OCI-LY1 (cell line): ENCODE measurements around the gene ASB12.

Experiments used
- H2AFZ ChIP-seq: fragments of 200-600 bp; sonication (generic), shearing (Covaris generic); 2 replicates; pipeline ENCODE4 v1.6.0; 2014; ENCODE audit warnings: antibody characterized with exemption, mild to moderate bottlenecking, low read length
- H3F3A ChIP-seq: fragments of 200-600 bp; sonication (generic), shearing (Covaris generic); 2 replicates; pipeline ENCODE4 v1.6.0; 2014; ENCODE audit warnings: mild to moderate bottlenecking, antibody characterized with exemption, low read length, moderate library complexity; ENCODE audit not compliant: insufficient read depth
- H3K27ac ChIP-seq: fragments of 200-600 bp; sonication (generic); 2 replicates; pipeline ENCODE4 v1.5.1; 2014; ENCODE audit warnings: low read length, mixed run types, mild to moderate bottlenecking, low read depth; ENCODE audit not compliant: poor library complexity, severe bottlenecking
- H3K27me3 ChIP-seq: fragments of 200-600 bp; sonication (generic); 2 replicates; pipeline ENCODE4 v1.6.0; 2014; ENCODE audit warnings: antibody characterized with exemption, mild to moderate bottlenecking, low read length, moderate library complexity; ENCODE audit not compliant: insufficient read depth
- H3K36me3 ChIP-seq: fragments of 200-600 bp; sonication (generic); 2 replicates; pipeline ENCODE4 v1.6.1; 2014; ENCODE audit warnings: mild to moderate bottlenecking, antibody characterized with exemption, low read length, moderate library complexity, mixed read lengths; ENCODE audit not compliant: insufficient read depth
- H3K4me1 ChIP-seq: fragments of 200-600 bp; sonication (generic); 2 replicates; pipeline ENCODE4 v1.5.1; 2014; ENCODE audit warnings: mild to moderate bottlenecking, low read length, moderate library complexity; ENCODE audit not compliant: insufficient read depth, severe bottlenecking
- H3K4me2 ChIP-seq: fragments of 200-600 bp; sonication (generic), shearing (Covaris generic); 2 replicates; pipeline ENCODE4 v1.6.1; 2014; ENCODE audit warnings: low read length
- H3K4me3 ChIP-seq: fragments of 200-600 bp; sonication (generic); 2 replicates; pipeline ENCODE4 v1.5.1; 2014; ENCODE audit warnings: low read length, low read depth, mild to moderate bottlenecking, mixed read lengths; ENCODE audit not compliant: poor library complexity, severe bottlenecking
- H3K79me2 ChIP-seq: fragments of 200-600 bp; shearing (Covaris generic); 2 replicates; pipeline ENCODE4 v1.6.1; 2016; ENCODE audit warnings: mixed run types, low read length, mixed read lengths; ENCODE audit not compliant: insufficient read depth
- H3K9ac ChIP-seq: fragments of 200-600 bp; sonication (generic), shearing (Covaris generic); 2 replicates; pipeline ENCODE4 v1.6.1; 2014; ENCODE audit warnings: mild to moderate bottlenecking, low read length, mixed read lengths
- H3K9me2 ChIP-seq: fragments of 200-600 bp; sonication (generic), shearing (Covaris generic); 2 replicates; pipeline ENCODE4 v1.6.1; 2014; ENCODE audit warnings: low read depth, mild to moderate bottlenecking, low read length, mixed read lengths
- H3K9me3 ChIP-seq: fragments of 200-600 bp; shearing (Covaris generic); 2 replicates; pipeline ENCODE4 v1.6.1; 2014; ENCODE audit warnings: low read length, mixed read lengths
- H4K20me1 ChIP-seq: fragments of 200-600 bp; sonication (generic), shearing (Covaris generic); 2 replicates; pipeline ENCODE4 v1.6.0; 2016; ENCODE audit warnings: mild to moderate bottlenecking, low read length; ENCODE audit not compliant: insufficient read depth
- EZH2 ChIP-seq: fragments of 200-600 bp; sonication (generic), shearing (Covaris generic); IDR thresholded peaks from 2 replicates; pipeline ENCODE4 v1.8.0; 2017; ENCODE audit warnings: borderline replicate concordance, mixed run types, mild to moderate bottlenecking, antibody characterized with exemption, low read length, moderate library complexity, mixed read lengths
- TF ChIP-seq, protein P1 (sequence below): fragments of 200-600 bp; sonication (generic), shearing (Covaris generic); IDR thresholded peaks from 2 replicates; pipeline ENCODE4 v1.5.1; 2017; ENCODE audit warnings: mild to moderate bottlenecking, antibody characterized with exemption, low read length, moderate library complexity, mixed read lengths

The ASB12 gene

DNA sequence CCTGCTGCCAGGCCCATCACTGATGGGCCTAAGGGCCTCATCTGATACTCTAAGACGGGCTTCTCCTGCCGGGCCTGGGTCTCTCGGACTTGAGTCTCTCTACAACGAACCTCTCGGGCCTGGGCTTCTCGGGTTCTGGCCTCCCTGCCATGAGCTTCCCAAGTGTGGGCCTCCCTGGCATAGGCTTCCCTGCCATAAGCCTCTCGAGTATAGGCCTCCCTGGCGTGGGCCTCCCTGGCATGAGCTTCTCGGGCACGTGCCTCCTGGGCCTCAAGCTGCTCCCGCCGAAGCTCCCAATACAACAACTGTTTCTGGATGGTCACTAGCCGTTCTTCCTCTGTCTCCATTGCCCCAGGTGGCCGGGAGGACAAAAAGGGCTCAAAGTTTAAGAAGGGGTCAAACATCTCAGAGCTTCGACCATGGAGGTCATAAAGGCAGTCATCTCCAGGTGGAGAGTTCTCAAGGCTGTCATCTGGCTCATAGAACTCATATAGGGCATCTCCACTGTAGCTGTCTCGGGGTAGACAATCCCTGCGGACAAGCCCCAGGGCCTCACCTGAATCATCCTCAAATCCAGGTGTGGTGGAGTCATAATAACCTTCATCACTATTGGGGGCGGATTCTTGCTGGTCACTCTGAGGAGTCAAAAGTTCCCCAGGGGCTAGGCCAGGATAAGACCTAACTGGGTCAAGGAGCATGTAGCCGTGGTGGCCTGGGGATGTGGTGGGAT, 39.0 kb downstream of the ASB12 start:
- Histone ChIP-seq H3K36me3 (no peaks in the 10 kb centered on the region), H3K9me2 (no peaks in the 10 kb centered on the region), H3K4me3 (no peak overlapping the region), H3K4me1 (no peaks in the 10 kb centered on the region), H2AFZ (no peak overlapping the region), H3K27me3 (no peaks in the 10 kb centered on the region), H3K4me2 (no peak overlapping the region), H3K79me2 (no peaks in the 10 kb centered on the region), H3K27ac (no peak overlapping the region), H4K20me1 (no peaks in the 10 kb centered on the region), H3K9ac (no peak overlapping the region), H3F3A (no peaks in the 10 kb centered on the region), H3K9me3 (no peaks in the 10 kb centered on the region)
- TF ChIP-seq EZH2, result no peak
- TF ChIP-seq, protein P1, sequence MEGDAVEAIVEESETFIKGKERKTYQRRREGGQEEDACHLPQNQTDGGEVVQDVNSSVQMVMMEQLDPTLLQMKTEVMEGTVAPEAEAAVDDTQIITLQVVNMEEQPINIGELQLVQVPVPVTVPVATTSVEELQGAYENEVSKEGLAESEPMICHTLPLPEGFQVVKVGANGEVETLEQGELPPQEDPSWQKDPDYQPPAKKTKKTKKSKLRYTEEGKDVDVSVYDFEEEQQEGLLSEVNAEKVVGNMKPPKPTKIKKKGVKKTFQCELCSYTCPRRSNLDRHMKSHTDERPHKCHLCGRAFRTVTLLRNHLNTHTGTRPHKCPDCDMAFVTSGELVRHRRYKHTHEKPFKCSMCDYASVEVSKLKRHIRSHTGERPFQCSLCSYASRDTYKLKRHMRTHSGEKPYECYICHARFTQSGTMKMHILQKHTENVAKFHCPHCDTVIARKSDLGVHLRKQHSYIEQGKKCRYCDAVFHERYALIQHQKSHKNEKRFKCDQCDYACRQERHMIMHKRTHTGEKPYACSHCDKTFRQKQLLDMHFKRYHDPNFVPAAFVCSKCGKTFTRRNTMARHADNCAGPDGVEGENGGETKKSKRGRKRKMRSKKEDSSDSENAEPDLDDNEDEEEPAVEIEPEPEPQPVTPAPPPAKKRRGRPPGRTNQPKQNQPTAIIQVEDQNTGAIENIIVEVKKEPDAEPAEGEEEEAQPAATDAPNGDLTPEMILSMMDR, result no peak

DNA sequence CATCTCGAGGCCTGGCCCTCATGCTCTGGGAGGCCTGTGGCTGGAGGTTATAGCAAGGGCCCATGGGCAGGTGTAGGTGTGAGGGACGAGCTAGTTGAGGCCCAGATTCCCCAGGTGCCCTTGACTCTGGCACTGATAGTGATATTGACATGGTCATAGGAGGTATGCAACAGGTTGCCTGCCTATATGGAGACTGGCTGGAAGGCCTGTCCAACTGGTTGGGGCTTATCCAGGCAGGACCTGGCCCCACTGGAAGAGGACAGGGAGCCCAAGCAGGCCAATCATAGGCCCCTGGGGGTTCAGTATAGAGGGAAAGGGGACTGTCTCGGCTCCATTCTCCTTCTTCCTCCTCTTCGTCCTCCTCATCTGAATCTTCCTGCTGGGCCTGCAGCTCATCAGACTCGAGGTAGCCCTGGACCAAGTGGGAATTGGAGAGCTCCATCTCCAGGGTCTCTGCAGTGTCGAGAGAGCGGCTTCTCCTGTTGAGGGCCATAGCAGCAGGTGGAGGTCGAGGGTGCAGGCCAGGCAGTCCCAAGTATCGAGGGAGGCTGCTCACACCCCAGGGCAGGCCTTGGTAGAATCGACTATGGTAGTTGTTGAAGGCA, 40.2 kb downstream of the ASB12 start:
- Histone ChIP-seq H3K27ac (no peak overlapping the region), H3K4me2 (no peak overlapping the region), H3K9ac (no peak overlapping the region), H3K36me3 (no peaks in the 10 kb centered on the region), H4K20me1 (no peaks in the 10 kb centered on the region), H3K4me3 (no peak overlapping the region), H3F3A (no peaks in the 10 kb centered on the region), H2AFZ (no peak overlapping the region), H3K79me2 (no peaks in the 10 kb centered on the region), H3K9me3 (no peaks in the 10 kb centered on the region), H3K4me1 (no peaks in the 10 kb centered on the region), H3K27me3 (no peaks in the 10 kb centered on the region), H3K9me2 (no peaks in the 10 kb centered on the region)
- no peak for TF ChIP-seq EZH2
- TF ChIP-seq, protein P1, result no peak

DNA sequence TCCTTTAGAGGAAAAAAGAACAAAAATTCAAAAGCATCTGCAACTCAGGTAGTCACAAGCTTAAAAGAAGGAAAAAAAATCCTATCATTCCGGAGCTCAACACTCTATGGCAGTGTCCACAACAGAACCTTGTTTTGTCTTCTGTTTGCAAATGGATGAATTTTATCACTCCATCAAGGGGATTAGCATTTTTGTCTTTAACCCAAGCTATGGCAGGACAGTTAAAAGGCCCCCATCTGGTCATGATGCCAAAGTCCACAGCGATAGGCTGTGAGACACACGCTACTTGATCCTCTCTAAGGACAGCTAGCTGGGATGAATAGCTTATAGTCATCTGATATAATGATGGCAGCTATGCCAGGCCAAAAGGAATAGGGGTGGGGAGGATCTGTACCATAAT, 41.5 kb downstream of the ASB12 start:
- no peak overlapping the region for H3K27ac ChIP-seq
- no peak overlapping the region for H3K4me2 ChIP-seq
- no peaks in the 10 kb centered on the region for H3K9me3 ChIP-seq
- H3K36me3 ChIP-seq, result no peaks in the 10 kb centered on the region
- H3K9ac ChIP-seq, result no peak overlapping the region
- H3K9me2 ChIP-seq, result no peaks in the 10 kb centered on the region
- no peaks in the 10 kb centered on the region for H3K4me1 ChIP-seq
- no peaks in the 10 kb centered on the region for H4K20me1 ChIP-seq
- no peak for TF ChIP-seq EZH2
- TF ChIP-seq, protein P1, result no peak
- no peaks in the 10 kb centered on the region for H3K27me3 ChIP-seq
- H2AFZ ChIP-seq, result no peak overlapping the region
- H3K79me2 ChIP-seq, result no peaks in the 10 kb centered on the region
- no peaks in the 10 kb centered on the region for H3F3A ChIP-seq
- H3K4me3 ChIP-seq, result no peak overlapping the region
